ENCODE results near the gene CD300C.
"Not testable (repeated sequence)": the region's sequence is repeated elsewhere in the genome, so short reads cannot be mapped to it uniquely, and the experiment has no call there.

Gene CD300C

GRCh38 chr17:74558882-74559519, 13.1 kb upstream of the CD300C start:
- no peak for DNase-seq

DNA sequence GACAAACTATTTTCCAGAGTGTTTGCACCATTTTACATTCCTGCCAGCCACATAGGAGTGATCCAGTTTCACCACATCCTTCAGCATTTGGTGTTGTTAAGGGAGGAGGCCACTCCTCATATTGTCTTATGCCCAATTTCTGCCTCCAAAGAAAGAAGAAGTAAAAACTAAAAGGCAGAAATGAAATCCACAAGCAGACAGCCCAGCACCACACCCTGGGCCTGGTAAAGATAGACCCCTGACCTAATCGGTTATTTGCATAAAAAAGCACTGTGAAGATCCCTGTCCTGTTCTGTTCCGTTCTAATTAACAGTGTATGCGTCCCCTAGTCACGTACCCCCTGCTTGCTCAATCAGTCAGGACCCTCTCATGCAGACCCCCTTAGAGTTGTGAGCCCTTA, 12.5 kb upstream of the CD300C start:
- DNase-seq, result not testable (repeated sequence)

DNA sequence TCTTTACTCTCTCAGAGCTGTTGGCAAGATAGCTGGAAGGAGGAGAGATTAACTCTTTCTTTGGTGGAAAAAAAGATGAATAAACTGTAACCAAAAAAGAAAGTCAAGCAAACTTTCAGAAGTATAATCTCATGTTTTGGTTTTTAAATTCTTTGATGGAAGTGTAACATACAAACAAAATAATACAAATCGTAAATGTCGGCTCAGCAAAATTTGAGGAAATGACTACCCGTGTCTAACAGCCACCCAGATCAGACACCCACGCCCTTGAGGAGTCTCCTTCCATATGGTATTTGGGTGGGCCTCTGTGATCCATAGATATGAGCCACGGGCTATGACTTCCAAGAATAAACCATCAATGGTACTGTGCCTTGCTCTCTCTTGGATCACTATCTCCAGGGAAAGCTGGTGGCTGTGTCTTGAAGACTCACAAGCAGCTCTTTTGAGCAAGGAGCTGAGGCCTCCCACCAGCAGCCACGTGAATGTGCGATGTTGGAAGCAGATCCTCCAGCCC, 9.6 kb upstream of the CD300C start:
- DNase-seq, result no peak

- DNase-seq, result no peak
Measured at GRCh38 chr17:74554909-74555308, 9.0 kb upstream of the CD300C start.

DNA sequence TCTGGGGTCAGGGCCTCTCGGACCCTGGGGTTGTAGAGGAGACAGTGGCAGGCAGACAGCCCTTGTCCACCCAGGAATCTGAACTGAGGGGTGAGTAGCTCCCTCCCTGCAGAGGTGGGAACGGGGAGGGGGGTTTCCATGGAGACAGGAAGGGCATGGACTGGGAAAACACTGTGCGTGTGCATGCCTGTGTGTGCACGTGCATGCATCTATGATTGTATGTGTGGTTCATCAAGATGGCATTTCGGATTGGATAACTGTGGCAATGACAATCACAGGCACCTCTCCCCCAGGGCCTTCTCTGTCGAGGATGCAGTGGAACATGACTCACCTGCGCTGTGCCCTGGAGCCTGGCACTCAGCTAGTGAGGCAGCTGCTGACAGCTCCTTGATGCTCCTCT, 6.1 kb upstream of the CD300C start:
- no peak for DNase-seq

DNA sequence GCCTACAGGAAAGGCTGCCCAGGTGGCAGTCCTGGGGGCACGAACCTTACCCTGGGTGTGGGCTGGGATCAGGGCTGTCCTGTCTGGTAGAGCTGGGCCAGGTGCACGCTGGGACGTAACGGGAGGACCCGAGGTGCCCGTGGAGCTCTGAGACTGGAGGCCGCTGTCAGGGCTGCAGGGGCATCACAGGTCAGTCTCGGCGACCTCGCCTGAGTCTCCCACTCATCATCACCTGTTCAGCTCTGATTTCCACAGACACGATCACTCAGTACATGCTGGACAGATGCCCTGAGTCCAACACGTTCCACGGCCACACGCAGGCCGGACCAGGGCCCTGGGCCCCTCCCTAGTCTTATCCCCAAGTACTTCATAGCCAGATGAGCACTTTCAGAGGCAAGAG, 4.7 kb upstream of the CD300C start:
- no peak for DNase-seq

DNA sequence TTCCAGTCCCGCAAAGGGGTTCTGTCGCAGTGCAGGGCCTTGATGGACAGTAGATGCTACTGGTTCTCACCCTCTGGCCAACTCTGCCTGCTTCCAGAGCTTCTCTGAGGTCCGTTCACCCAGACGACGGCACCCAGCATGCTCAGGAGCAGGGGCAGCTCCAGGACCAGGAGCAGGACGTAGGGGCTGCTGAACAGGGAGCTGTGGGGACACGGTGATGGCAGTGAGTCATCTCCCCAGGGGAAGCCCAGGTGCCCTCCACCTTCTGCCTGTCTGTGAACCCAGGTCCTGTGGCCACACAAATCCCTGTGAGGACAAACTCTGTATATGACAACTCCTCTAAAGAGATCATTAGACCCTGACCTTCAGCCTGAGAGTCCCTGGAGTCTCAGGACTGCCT, 3.4 kb upstream of the CD300C start:
- DNase-seq, result no peak

GRCh38 chr17:74547736-74548135, 1.8 kb upstream of the CD300C start:
- peak; percentile 20 for DNase-seq

GRCh38 chr17:74547264-74547663, 1.3 kb upstream of the CD300C start:
- no peak for DNase-seq

GRCh38 chr17:74546586-74546985, 671 bp upstream of the CD300C start:
- no peak for DNase-seq

GRCh38 chr17:74544991-74545842, 698 bp downstream of the CD300C start:
- no peak for DNase-seq

DNA sequence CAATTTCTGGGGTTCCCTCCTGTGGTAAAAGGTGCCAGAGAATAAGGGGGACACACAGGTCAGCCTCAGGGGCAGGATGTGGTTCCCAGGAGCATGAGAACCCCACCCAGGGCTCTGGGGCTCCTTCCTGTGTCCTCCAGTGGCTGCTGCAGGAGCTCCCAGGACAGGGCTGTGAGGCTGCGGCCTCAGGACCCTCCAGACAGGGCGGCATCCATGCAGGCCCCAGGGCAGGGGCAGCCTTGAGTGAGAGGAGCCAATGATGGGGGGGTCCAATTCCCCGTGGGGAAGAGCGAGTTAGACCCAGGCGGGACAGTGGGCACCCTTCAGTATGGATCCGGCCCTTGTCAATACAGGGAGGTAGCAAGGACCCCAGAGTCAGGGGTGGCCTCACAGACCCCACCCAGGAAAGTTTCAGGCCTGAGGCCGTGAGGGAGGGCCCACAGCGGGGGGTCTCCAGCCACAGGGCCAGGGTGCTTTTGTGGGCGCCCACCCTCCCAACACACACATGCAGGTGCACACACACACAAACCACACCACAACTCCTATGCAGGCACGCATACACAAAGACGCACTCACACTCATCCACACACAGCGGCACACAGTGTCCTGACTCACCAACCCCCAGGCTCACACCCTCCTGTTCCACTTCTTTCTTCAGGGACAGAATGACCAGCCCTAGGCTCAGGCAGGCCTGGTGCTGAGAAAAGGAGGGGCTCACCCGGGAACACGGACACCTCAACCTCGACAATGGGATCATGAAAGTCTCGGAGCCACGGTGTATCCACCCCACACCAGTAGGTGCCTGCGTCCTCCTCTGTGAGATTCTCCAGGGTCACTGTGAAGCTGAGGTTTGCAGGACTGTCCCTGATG, 1.8 kb downstream of the CD300C start:
- DNase-seq, result no peak

DNA sequence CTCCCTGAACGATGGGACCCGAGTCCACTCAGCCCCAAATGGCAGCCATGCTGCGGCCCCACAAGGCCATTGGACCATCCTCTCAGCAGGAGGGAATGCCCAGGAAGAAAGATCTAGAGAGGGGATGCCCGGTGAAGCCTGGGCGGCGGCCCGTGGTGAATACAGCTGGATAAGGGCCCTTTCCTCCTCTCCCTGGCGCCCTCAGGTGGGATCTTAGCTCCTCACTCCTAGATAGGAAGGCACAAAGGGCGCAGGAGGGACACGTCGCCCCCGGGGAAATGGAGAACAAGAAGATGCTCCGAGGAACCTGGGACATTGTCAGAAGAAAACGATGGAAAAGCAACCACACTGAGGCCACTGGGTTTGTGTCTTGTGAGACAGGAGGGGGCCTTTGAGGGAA, 2.5 kb downstream of the CD300C start:
- DNase-seq, result no peak

GRCh38 chr17:74542727-74543383, 3.1 kb downstream of the CD300C start:
- DNase-seq, result no peak

GRCh38 chr17:74542166-74542565, 3.7 kb downstream of the CD300C start:
- DNase-seq, result no peak

GRCh38 chr17:74541176-74542111, 4.5 kb downstream of the CD300C start:
- DNase-seq, result no peak

- DNase-seq, result no peak
Measured at GRCh38 chr17:74539281-74539820, 6.6 kb downstream of the CD300C start.

- no peak for DNase-seq
Measured at GRCh38 chr17:74536890-74537289, 9.0 kb downstream of the CD300C start.

- no peak for DNase-seq
Measured at GRCh38 chr17:74532115-74532514, 13.8 kb downstream of the CD300C start.

- DNase-seq, result no peak
Measured at GRCh38 chr17:74531231-74531761, 14.6 kb downstream of the CD300C start, which contains the start of gene CD300LB. Gene CD300LB, minus strand, starts transcription at chr17:74531475. Its CDS starts 125 bp downstream, at chr17:74531350.

- no peak for DNase-seq
Measured at GRCh38 chr17:74530831-74531150, 15.1 kb downstream of the CD300C start.
